DND-41 (cell line): ENCODE data around the gene DUSP8.

ENCODE experiments used
- ATAC-seq: fragments of 200-7000 bp; cut with Tn5 transposase; 3 replicates; pipeline ENCODE4 v1.9.1; 2021; ENCODE audit warnings: low read depth; ENCODE audit not compliant: insufficient read depth
- DNase-seq: peaks from one replicate; pipeline ENCODE4 v3.0.0-alpha.2; 2020
- H2AFZ ChIP-seq: 2 replicates; pipeline ENCODE4 v1.6.0; 2012; ENCODE audit warnings: low read depth, low read length
- H3K27ac ChIP-seq: 2 replicates; pipeline ENCODE4 v1.5.1; 2012; ENCODE audit warnings: low read length, inconsistent platforms
- H3K27me3 ChIP-seq: fragments of 200-600 bp; sonication (generic); 2 replicates; pipeline ENCODE4 v1.6.0; 2012; ENCODE audit warnings: low read length, mild to moderate bottlenecking, inconsistent platforms; ENCODE audit not compliant: insufficient read depth, poor library complexity
- H3K36me3 ChIP-seq: 2 replicates; pipeline ENCODE4 v1.5.1; 2012; ENCODE audit warnings: low read length, inconsistent platforms; ENCODE audit not compliant: insufficient read depth
- H3K4me1 ChIP-seq: 2 replicates; pipeline ENCODE4 v1.5.1; 2012; ENCODE audit warnings: mild to moderate bottlenecking, low read length; ENCODE audit not compliant: insufficient read depth
- H3K4me2 ChIP-seq: 2 replicates; pipeline ENCODE4 v1.6.0; 2012; ENCODE audit warnings: mild to moderate bottlenecking, moderate library complexity, low read length, inconsistent platforms; ENCODE audit not compliant: insufficient read depth
- H3K4me3 ChIP-seq, 2 experiments: fragments of 200-600 bp in 1 of 2; shearing (Covaris generic) in 1 of 2; 2 replicates each; pipeline ENCODE4 v1.5.1; 2012 to 2016; ENCODE audit warnings: inconsistent platforms in 2 of 2, low read length in 2 of 2, mild to moderate bottlenecking in 2 of 2, low read depth in 1 of 2, moderate library complexity in 1 of 2
- H3K79me2 ChIP-seq: 2 replicates; pipeline ENCODE4 v1.6.0; 2012; ENCODE audit warnings: low read length, inconsistent platforms; ENCODE audit not compliant: insufficient read depth
- H3K9ac ChIP-seq: 2 replicates; pipeline ENCODE4 v1.6.0; 2012; ENCODE audit warnings: low read depth, mild to moderate bottlenecking, inconsistent platforms, low read length, moderate library complexity
- H3K9me3 ChIP-seq: 2 replicates; pipeline ENCODE4 v1.5.1; 2012; ENCODE audit warnings: low read length, moderate library complexity, mild to moderate bottlenecking, inconsistent platforms; ENCODE audit not compliant: insufficient read depth, severe bottlenecking
- H4K20me1 ChIP-seq: 2 replicates; pipeline ENCODE4 v1.6.0; 2012; ENCODE audit warnings: low read length; ENCODE audit not compliant: insufficient read depth
- CTCF ChIP-seq: IDR thresholded peaks from 2 replicates; pipeline ENCODE4 v1.5.1; 2012; ENCODE audit warnings: borderline replicate concordance, low read length, moderate library complexity, mild to moderate bottlenecking; ENCODE audit not compliant: poor library complexity, severe bottlenecking; ENCODE audit errors: extremely low read depth
- EZH2 ChIP-seq: IDR thresholded peaks from 3 replicates; pipeline ENCODE4 v1.6.1; 2012; ENCODE audit warnings: borderline replicate concordance, low read depth, mild to moderate bottlenecking, moderate library complexity, low read length, inconsistent platforms; ENCODE audit not compliant: severe bottlenecking

DUSP8 gene

GRCh38 chr11:1559111-1559951 lies 12.7 kb downstream of the DUSP8 start:
- Histone ChIP-seq H3K4me2 (no peak overlapping the region), H3K4me1 (no peaks in the 10 kb centered on the region)
- no peak for ATAC-seq

GRCh38 chr11:1558775-1559110 lies 13.3 kb downstream of the DUSP8 start:
- Histone ChIP-seq H2AFZ (no peak overlapping the region), H3K79me2 (no peaks in the 10 kb centered on the region), H3K36me3 (no peaks in the 10 kb centered on the region), H3K4me2 (no peak overlapping the region), H3K27ac (no peak overlapping the region), H4K20me1 (peaks cover 16% of the 10 kb centered on the region), H3K4me1 (no peaks in the 10 kb centered on the region), H3K9ac (no peak overlapping the region), H3K9me3 (no peaks in the 10 kb centered on the region), H3K27me3 (peaks cover 10% of the 10 kb centered on the region), H3K4me3 (no peak overlapping the region)
- TF ChIP-seq EZH2 (no peak), CTCF (no peak)
- DNase-seq (no peak), ATAC-seq (no peak)

More at GRCh38 chr11:1559111-1559951, 12.7 kb downstream of the DUSP8 start:
- H4K20me1 ChIP-seq = peaks cover 20% of the 10 kb centered on the region
- DNase-seq = no peak
- H3K9ac ChIP-seq = no peak overlapping the region
- H3K36me3 ChIP-seq = no peaks in the 10 kb centered on the region
- no peak overlapping the region for H3K4me3 ChIP-seq
- peaks cover 10% of the 10 kb centered on the region for H3K27me3 ChIP-seq
- no peak overlapping the region for H2AFZ ChIP-seq
- H3K27ac ChIP-seq = no peak overlapping the region
- TF ChIP-seq EZH2 (no peak), CTCF (no peak)
- H3K79me2 ChIP-seq = no peaks in the 10 kb centered on the region
- H3K9me3 ChIP-seq = no peaks in the 10 kb centered on the region

- H3K27me3 ChIP-seq = peaks cover 10% of the 10 kb centered on the region
- DNase-seq = no peak
- H2AFZ ChIP-seq = no peak overlapping the region
- H3K4me2 ChIP-seq = no peak overlapping the region
- H3K9ac ChIP-seq = no peak overlapping the region
- no peaks in the 10 kb centered on the region for H3K79me2 ChIP-seq
- H3K27ac ChIP-seq = no peak overlapping the region
- no peaks in the 10 kb centered on the region for H3K36me3 ChIP-seq
- no peak overlapping the region for H3K4me3 ChIP-seq
- ATAC-seq = no peak
- no peaks in the 10 kb centered on the region for H3K9me3 ChIP-seq
- H3K4me1 ChIP-seq = no peaks in the 10 kb centered on the region
- TF ChIP-seq EZH2 (no peak), CTCF (no peak)
- H4K20me1 ChIP-seq = peaks cover 15% of the 10 kb centered on the region
Measured at GRCh38 chr11:1557904-1558774, 13.9 kb downstream of the DUSP8 start.
